Activated B cell treated with CpG ODN at 0.5 μM for 24 hours (primary cell): ENCODE data around the gene KIAA1586. TPM values are rescaled to one million over a fixed set of nuclear protein-coding genes. Genes with fewer than 3 reads are reported as not detected.

Source experiments
- ATAC-seq: fragments of 200-7000 bp; cut with Tn5 transposase; one replicate; pipeline ENCODE4 v1.10.0; 2021; ENCODE audit warnings: low read depth, mild to moderate bottlenecking, moderate library complexity
- CTCF ChIA-PET: fragments of 350-600 bp; sonication (Branson Sonifier 250); formaldehyde crosslinking; loops from one replicate; lab custom pipeline; 2021; ENCODE audit warnings: antibody characterized with exemption; lab: Charles Lee
- POLR2A ChIA-PET: fragments of 350-600 bp; sonication (Branson Sonifier 250); formaldehyde crosslinking; loops from one replicate; lab custom pipeline; 2021; ENCODE audit warnings: antibody characterized with exemption; lab: Charles Lee
- DNase-seq: peaks from one replicate; pipeline ENCODE4 v3.0.0; 2022
- H3K27ac Mint-ChIP-seq: one replicate; pipeline ENCODE4 v1.8.0; 2020; ENCODE audit warnings: mixed read lengths
- H3K27me3 Mint-ChIP-seq: one replicate; pipeline ENCODE4 v1.8.0; 2021; ENCODE audit warnings: mixed read lengths
- H3K36me3 Mint-ChIP-seq: one replicate; pipeline ENCODE4 v1.8.0; 2021; ENCODE audit warnings: low read depth, mixed read lengths
- H3K4me1 Mint-ChIP-seq: one replicate; pipeline ENCODE4 v1.8.0; 2021; ENCODE audit warnings: mixed read lengths
- H3K4me3 Mint-ChIP-seq: one replicate; pipeline ENCODE4 v1.8.0; 2020; ENCODE audit warnings: mild to moderate bottlenecking, mixed read lengths
- H3K9me3 Mint-ChIP-seq: one replicate; pipeline ENCODE4 v1.8.0; 2020; ENCODE audit warnings: mixed read lengths
- CTCF ChIP-seq: fragments of 200-600 bp; IDR thresholded peaks from one replicate; pipeline ENCODE4 v1.8.0; 2022; ENCODE audit warnings: antibody characterized with exemption, mild to moderate bottlenecking
- intact Hi-C: fragments of 100-400 bp; cut with micrococcal nuclease; formaldehyde crosslinking; loops from one replicate; pipeline ENCODE4 v1.15.1; 2024
- total RNA-seq: library from RNA; stranded (reverse); gene quantifications from 2 replicates; pipeline ENCODE4 v1.2.3, GENCODE V29; 2022

KIAA1586 gene
- total RNA-seq, 1 donor from 2014 or later = 15.2 TPM

GRCh38 chr6:57094689-57095088 lies 48.2 kb downstream of the KIAA1586 start:
- ATAC-seq (no peak), DNase-seq (no peak)
- no peak for TF ChIP-seq CTCF
- ChIA-PET POLR2A (no interaction called here), CTCF (no interaction called here)
- intact Hi-C loops = no loop called here
- Mint-ChIP-seq H3K4me1 (peaks cover 35% of the 10 kb centered on the region), H3K27me3 (no peaks in the 10 kb centered on the region), H3K9me3 (no peaks in the 10 kb centered on the region), H3K4me3 (no peak overlapping the region), H3K27ac (no peak overlapping the region), H3K36me3 (peaks cover 51% of the 10 kb centered on the region)

GRCh38 chr6:57097596-57097995 lies 51.1 kb downstream of the KIAA1586 start:
- H3K27ac Mint-ChIP-seq = no peak overlapping the region
- no peak overlapping the region for H3K4me3 Mint-ChIP-seq
- peaks cover 68% of the 10 kb centered on the region for H3K36me3 Mint-ChIP-seq

GRCh38 chr6:57102976-57103375 lies 56.5 kb downstream of the KIAA1586 start:
- no peaks in the 10 kb centered on the region for H3K27me3 Mint-ChIP-seq
- H3K9me3 Mint-ChIP-seq = no peaks in the 10 kb centered on the region
- ATAC-seq = no peak
- peaks cover 66% of the 10 kb centered on the region for H3K36me3 Mint-ChIP-seq
- intact Hi-C loops = loop anchor here (10.0 kb wide), 1 partner anchor 198 kb away; no protein-coding TSS in a partner anchor
- POLR2A ChIA-PET = no interaction called here
- H3K4me3 Mint-ChIP-seq = no peak overlapping the region
- CTCF ChIA-PET = no interaction called here
- peaks cover 18% of the 10 kb centered on the region for H3K4me1 Mint-ChIP-seq
- no peak for TF ChIP-seq CTCF
- no peak for DNase-seq
- H3K27ac Mint-ChIP-seq = no peak overlapping the region

More at GRCh38 chr6:57097596-57097995, 51.1 kb downstream of the KIAA1586 start:
- no peaks in the 10 kb centered on the region for H3K27me3 Mint-ChIP-seq
- no peak for ATAC-seq
- no peak for TF ChIP-seq CTCF
- intact Hi-C loops = no loop called here
- ChIA-PET CTCF (no interaction called here), POLR2A (no interaction called here)
- DNase-seq = no peak
- H3K4me1 Mint-ChIP-seq = peaks cover 19% of the 10 kb centered on the region
- no peaks in the 10 kb centered on the region for H3K9me3 Mint-ChIP-seq

GRCh38 chr6:57104336-57104735 lies 57.8 kb downstream of the KIAA1586 start:
- H3K9me3 Mint-ChIP-seq = no peaks in the 10 kb centered on the region
- H3K27me3 Mint-ChIP-seq = no peaks in the 10 kb centered on the region
- no peak for ATAC-seq
- ChIA-PET CTCF (no interaction called here), POLR2A (interaction anchor here (0.6 kb wide), 1 partner anchor 39 kb away, joined by 4 read pairs; no protein-coding TSS in a partner anchor)
- H3K27ac Mint-ChIP-seq = no peak overlapping the region
- no peak for DNase-seq
- H3K4me3 Mint-ChIP-seq = no peak overlapping the region
- intact Hi-C loops = loop anchor here (1.0 to 10.0 kb wide), 2 partner anchors 11 to 200 kb away; no protein-coding TSS in a partner anchor
- H3K36me3 Mint-ChIP-seq = peaks cover 59% of the 10 kb centered on the region
- no peak for TF ChIP-seq CTCF
- peaks cover 30% of the 10 kb centered on the region for H3K4me1 Mint-ChIP-seq

Other genes with a start within 250 kb of the KIAA1586 start
- not detected in 2 replicates for gene BEND6, start 91.6 kb upstream of the KIAA1586 start, total RNA-seq
- gene ZNF451, start 43.5 kb downstream of the KIAA1586 start, total RNA-seq = 66.9 and 71.9 TPM in 2 replicates
- gene BAG2, start 125.6 kb downstream of the KIAA1586 start, total RNA-seq = 3.9 and 4.3 TPM in 2 replicates
- gene RAB23, start 175.6 kb downstream of the KIAA1586 start, total RNA-seq = 0.32 and 0.49 TPM in 2 replicates